Spinal cord (tissue), 10 donors: ENCODE data around the gene TTF1. TPM values are rescaled to one million over a fixed set of nuclear protein-coding genes. Genes with fewer than 3 reads are reported as not detected.

Experiments used
- DNase-seq, 6 donors: peaks; one replicate each; pipeline versions ENCODE4 v3.0.0 to v3.0.0-alpha.2; 2013 to 2015; ENCODE audit warnings: low spot score in 6 of 6, low read depth in 4 of 6
- H3K27ac ChIP-seq: one replicate; pipeline ENCODE4 v1.5.1; 2013; ENCODE audit warnings: low read depth, low read length, control low read depth
- H3K27me3 ChIP-seq: one replicate; pipeline ENCODE4 v1.6.1; 2013; ENCODE audit warnings: low read length; ENCODE audit not compliant: control insufficient read depth, insufficient read depth
- H3K36me3 ChIP-seq: one replicate; pipeline ENCODE4 v1.6.1; 2013; ENCODE audit warnings: low read length; ENCODE audit not compliant: control insufficient read depth, insufficient read depth
- H3K4me1 ChIP-seq: one replicate; pipeline ENCODE4 v1.6.1; 2013; ENCODE audit warnings: low read length; ENCODE audit not compliant: control insufficient read depth, insufficient read depth
- H3K4me3 ChIP-seq: one replicate; pipeline ENCODE4 v1.5.1; 2013; ENCODE audit warnings: low read depth, low read length, control low read depth
- H3K9me3 ChIP-seq: one replicate; pipeline ENCODE4 v1.6.1; 2013; ENCODE audit warnings: low read length; ENCODE audit not compliant: control insufficient read depth, insufficient read depth
- WGBS: methylation state at CpG from one replicate; pipeline ENCODE4 v1.1.5; 2013; ENCODE audit warnings: missing lambda C conversion rate; ENCODE audit not compliant: insufficient coverage; 5-methylcytosine and 5-hydroxymethylcytosine counted together
- polyA plus RNA-seq, 2 donors: library from polyadenylated mRNA; unstranded; fragments of 120-200 nt; gene quantifications; one replicate each; pipeline ENCODE4 v1.2.1, GENCODE V29; 2013; ENCODE audit not compliant: insufficient read length in 2 of 2
- total RNA-seq, 2 donors: library from RNA; depleted of rRNA in 1 of 2; stranded (reverse); fragments of 120-200 nt in 1 of 2; fragments of >200 nt in 1 of 2; gene quantifications; one replicate each; pipeline versions ENCODE4 v1.2.3 to v1.2.4, GENCODE V29; 2013 to 2014
- donor health status: healthy.

TTF1 gene
- total and polyA plus RNA-seq, 4 donors = 11.1 to 14.5 (median 12.7) TPM

- no peaks in the 10 kb centered on the region for H3K27me3 ChIP-seq
- H3K27ac ChIP-seq = no peak overlapping the region
- H3K4me1 ChIP-seq = peaks cover 4% of the 10 kb centered on the region
- H3K4me3 ChIP-seq = no peak overlapping the region
- no peak for DNase-seq
- no peaks in the 10 kb centered on the region for H3K9me3 ChIP-seq
- H3K36me3 ChIP-seq = no peaks in the 10 kb centered on the region
- WGBS = 83% methylated on average over 4 of the region's 4 CpGs
These were observed 32.5 kb upstream of the TTF1 start for GRCh38 chr9:132439153-132439552.

- H3K27ac ChIP-seq = no peak overlapping the region
- WGBS = 20% methylated on average over 1 of the region's 10 CpGs
- no peaks in the 10 kb centered on the region for H3K9me3 ChIP-seq
- H3K27me3 ChIP-seq = no peaks in the 10 kb centered on the region
- peak in 1 of 6 donors; percentile 86 for DNase-seq
- H3K4me1 ChIP-seq = no peaks in the 10 kb centered on the region
- no peak overlapping the region for H3K4me3 ChIP-seq
- H3K36me3 ChIP-seq = no peaks in the 10 kb centered on the region
These were observed 28.2 kb upstream of the TTF1 start for GRCh38 chr9:132434881-132435280.

GRCh38 chr9:132430998-132431397, 24.4 kb upstream of the TTF1 start:
- H3K4me1 ChIP-seq = no peaks in the 10 kb centered on the region
- no peak overlapping the region for H3K27ac ChIP-seq
- 50% methylated on average over 1 of the region's 1 CpG for WGBS
- H3K4me3 ChIP-seq = no peak overlapping the region
- H3K27me3 ChIP-seq = peaks cover 12% of the 10 kb centered on the region
- DNase-seq = no peak
- no peaks in the 10 kb centered on the region for H3K36me3 ChIP-seq
- no peaks in the 10 kb centered on the region for H3K9me3 ChIP-seq

GRCh38 chr9:132426639-132427414, 20.2 kb upstream of the TTF1 start:
- Histone ChIP-seq H3K4me1 (no peaks in the 10 kb centered on the region), H3K27ac (no peak overlapping the region), H3K4me3 (no peak overlapping the region), H3K9me3 (no peaks in the 10 kb centered on the region), H3K36me3 (no peaks in the 10 kb centered on the region), H3K27me3 (peaks cover 31% of the 10 kb centered on the region)
- 37% methylated on average over 8 of the region's 17 CpGs for WGBS
- DNase-seq = peak in 1 of 6 donors; percentile 87

GRCh38 chr9:132425675-132426062, 19.0 kb upstream of the TTF1 start:
- no peaks in the 10 kb centered on the region for H3K9me3 ChIP-seq
- no peaks in the 10 kb centered on the region for H3K36me3 ChIP-seq
- no peak for DNase-seq
- no peak overlapping the region for H3K27ac ChIP-seq
- H3K27me3 ChIP-seq = peaks cover 31% of the 10 kb centered on the region
- no peaks in the 10 kb centered on the region for H3K4me1 ChIP-seq
- 60% methylated on average over 1 of the region's 7 CpGs for WGBS
- no peak overlapping the region for H3K4me3 ChIP-seq

GRCh38 chr9:132424857-132425674, 18.4 kb upstream of the TTF1 start:
- Histone ChIP-seq H3K4me3 (no peak overlapping the region), H3K27me3 (peaks cover 31% of the 10 kb centered on the region), H3K9me3 (no peaks in the 10 kb centered on the region), H3K4me1 (no peaks in the 10 kb centered on the region), H3K36me3 (no peaks in the 10 kb centered on the region), H3K27ac (no peak overlapping the region)
- DNase-seq = peak in 1 of 6 donors; percentile 43
- WGBS = 42% methylated on average over 15 of the region's 22 CpGs

GRCh38 chr9:132423503-132423902, 16.9 kb upstream of the TTF1 start:
- no peaks in the 10 kb centered on the region for H3K36me3 ChIP-seq
- no peaks in the 10 kb centered on the region for H3K4me1 ChIP-seq
- H3K27me3 ChIP-seq = peaks cover 41% of the 10 kb centered on the region
- no peak overlapping the region for H3K27ac ChIP-seq
- H3K9me3 ChIP-seq = no peaks in the 10 kb centered on the region
- no peak overlapping the region for H3K4me3 ChIP-seq
- WGBS = 88% methylated on average over 5 of the region's 5 CpGs
- no peak for DNase-seq

- no peak overlapping the region for H3K27ac ChIP-seq
- no peaks in the 10 kb centered on the region for H3K9me3 ChIP-seq
- peaks cover 50% of the 10 kb centered on the region for H3K27me3 ChIP-seq
- DNase-seq = no peak
- no peak overlapping the region for H3K4me3 ChIP-seq
- H3K36me3 ChIP-seq = no peaks in the 10 kb centered on the region
- 69% methylated on average over 5 of the region's 5 CpGs for WGBS
- H3K4me1 ChIP-seq = no peaks in the 10 kb centered on the region
These were observed 15.9 kb upstream of the TTF1 start for GRCh38 chr9:132422574-132422973.

GRCh38 chr9:132418726-132419363, 12.2 kb upstream of the TTF1 start:
- DNase-seq = no peak
- no peaks in the 10 kb centered on the region for H3K36me3 ChIP-seq
- no peak overlapping the region for H3K4me3 ChIP-seq
- no peaks in the 10 kb centered on the region for H3K4me1 ChIP-seq
- peaks cover 46% of the 10 kb centered on the region for H3K27me3 ChIP-seq
- no peaks in the 10 kb centered on the region for H3K9me3 ChIP-seq
- H3K27ac ChIP-seq = no peak overlapping the region
- WGBS = 56% methylated on average over 1 of the region's 5 CpGs
